HL-60 (cell line): ENCODE measurements around the gene GTF2IRD1.

Experiments used
- CTCF ChIP-seq: IDR thresholded peaks from one replicate; pipeline ENCODE4 v1.5.1; 2011; ENCODE audit warnings: low read length, control low read depth, inconsistent platforms; ENCODE audit not compliant: insufficient read depth
- REST ChIP-seq: IDR thresholded peaks from 2 replicates; pipeline ENCODE4 v1.6.1; 2012; ENCODE audit warnings: low read depth; ENCODE audit not compliant: insufficient replicate concordance

- no peak for TF ChIP-seq CTCF
- no peak for TF ChIP-seq REST
These were observed 35.6 kb upstream of the GTF2IRD1 start for GRCh38 chr7:74418076-74418475.
